Measurements from ENCODE around the gene COL15A1.

DNA sequence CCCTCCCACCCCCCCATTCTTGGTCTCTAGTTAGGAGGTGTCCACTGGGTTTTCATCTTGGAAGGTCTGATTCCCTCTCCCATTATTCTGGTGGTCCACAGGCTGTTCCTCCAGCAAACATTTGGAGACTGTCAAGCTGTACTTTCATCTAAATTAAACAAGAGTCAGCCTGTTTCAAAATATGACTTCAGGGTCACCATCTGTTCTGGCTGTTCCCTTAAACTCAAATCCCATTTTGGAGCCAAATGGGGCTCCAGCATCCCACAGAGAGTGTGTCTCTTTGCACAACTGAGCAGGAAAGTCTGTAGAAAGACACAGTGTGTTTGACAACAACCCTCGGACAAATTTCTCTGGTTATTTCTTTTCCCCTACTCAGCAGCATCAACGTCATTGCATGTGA lies 20.5 kb downstream of the COL15A1 start:
- TF ChIP-seq, protein P1, sequence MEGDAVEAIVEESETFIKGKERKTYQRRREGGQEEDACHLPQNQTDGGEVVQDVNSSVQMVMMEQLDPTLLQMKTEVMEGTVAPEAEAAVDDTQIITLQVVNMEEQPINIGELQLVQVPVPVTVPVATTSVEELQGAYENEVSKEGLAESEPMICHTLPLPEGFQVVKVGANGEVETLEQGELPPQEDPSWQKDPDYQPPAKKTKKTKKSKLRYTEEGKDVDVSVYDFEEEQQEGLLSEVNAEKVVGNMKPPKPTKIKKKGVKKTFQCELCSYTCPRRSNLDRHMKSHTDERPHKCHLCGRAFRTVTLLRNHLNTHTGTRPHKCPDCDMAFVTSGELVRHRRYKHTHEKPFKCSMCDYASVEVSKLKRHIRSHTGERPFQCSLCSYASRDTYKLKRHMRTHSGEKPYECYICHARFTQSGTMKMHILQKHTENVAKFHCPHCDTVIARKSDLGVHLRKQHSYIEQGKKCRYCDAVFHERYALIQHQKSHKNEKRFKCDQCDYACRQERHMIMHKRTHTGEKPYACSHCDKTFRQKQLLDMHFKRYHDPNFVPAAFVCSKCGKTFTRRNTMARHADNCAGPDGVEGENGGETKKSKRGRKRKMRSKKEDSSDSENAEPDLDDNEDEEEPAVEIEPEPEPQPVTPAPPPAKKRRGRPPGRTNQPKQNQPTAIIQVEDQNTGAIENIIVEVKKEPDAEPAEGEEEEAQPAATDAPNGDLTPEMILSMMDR (optimal IDR thresholded peaks at IDR 0.05 in 1 of 3, IDR thresholded peaks at IDR 0.05 in 1 of 3, conservative IDR thresholded peaks at IDR 0.05 in 1 of 3; ENCODE audit: extremely low read depth in 1 of 3, insufficient read depth in 2 of 3, low read length in 3 of 3): no peak
- TF ChIP-seq EZH2 (IDR thresholded peaks at IDR 0.05; ENCODE audit: low read length): no peak
